ENCODE measurements around the gene DIP2C. TPM values are rescaled to one million over a fixed set of nuclear protein-coding genes. Genes with fewer than 3 reads are reported as not detected.

DIP2C gene
- polyA plus RNA-seq, 3 donors, result 0.11 TPM; not detected in 2

DNA sequence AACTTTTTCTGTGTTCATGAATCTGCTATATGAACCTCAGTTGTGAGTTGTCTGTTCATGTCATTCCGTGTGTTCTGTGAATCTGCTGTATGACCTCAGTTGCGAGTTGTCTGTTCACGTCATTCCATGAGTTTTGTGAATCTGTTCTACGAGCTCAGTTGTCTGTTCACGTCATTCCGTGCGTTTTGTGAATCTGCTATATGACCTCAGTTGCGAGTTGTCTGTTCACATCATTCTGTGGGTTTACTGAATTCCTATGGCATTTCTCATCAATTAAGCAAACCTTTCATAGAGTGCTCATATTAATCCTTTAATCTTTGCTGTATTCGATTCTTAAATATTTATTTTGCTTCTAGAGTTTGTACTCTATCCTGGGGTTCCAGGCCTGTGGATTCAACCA is 150.6 kb downstream of the DIP2C start:
- peaks cover 2 to 5% of the 10 kb centered on the region in 2 donors for H3K27me3 ChIP-seq (ENCODE audit: control insufficient read depth in 2 of 2, insufficient read depth in 2 of 2, low read length in 2 of 2)
- WGBS (ENCODE audit: insufficient coverage), result 98% methylated on average over 7 of the region's 9 CpGs
- Mint-ChIP-seq H3K36me3 (no peaks in the 10 kb centered on the region), H3K27ac (no peak overlapping the region), H3K27me3 (ENCODE audit: low read depth in 3 of 3) (peaks cover 12 to 34% (median 20%) of the 10 kb centered on the region in 3 donors), H3K9me3 (peaks cover 0 to 1% (median 0%) of the 10 kb centered on the region in 7 donors), H3K4me1 (no peaks in the 10 kb centered on the region), H3K4me3 (no peak overlapping the region)
- H4K20me1 ChIP-seq (ENCODE audit: insufficient read depth, low read length), result no peaks in the 10 kb centered on the region
- no peak for TF ChIP-seq CTCF (IDR thresholded peaks at IDR 0.05)
- no peak overlapping the region for H3K27ac ChIP-seq (ENCODE audit: low read depth in 1 of 2, low read length in 2 of 2)
- H3K4me2 ChIP-seq (replicated peaks; ENCODE audit: extremely low read depth, low read length, poor library complexity, severe bottlenecking), result no peak overlapping the region
- no peaks in the 10 kb centered on the region for H3K36me3 ChIP-seq (replicated peaks in 1 of 2; ENCODE audit: control insufficient read depth in 1 of 2, insufficient read depth in 2 of 2, low read length in 2 of 2)
- intact Hi-C loops (cut with micrococcal nuclease), result no loop called here
- DNase-seq, result no peak
- no peaks in the 10 kb centered on the region for H3K4me1 ChIP-seq (ENCODE audit: control insufficient read depth in 1 of 2, insufficient read depth in 2 of 2, low read length in 2 of 2)
- H3K9ac ChIP-seq (ENCODE audit: insufficient read depth, low read length, poor library complexity, severe bottlenecking), result no peak overlapping the region
- H3K4me3 ChIP-seq (replicated peaks in 1 of 3; ENCODE audit: low read depth in 2 of 3, low read length in 3 of 3), result no peak overlapping the region
- H2AFZ ChIP-seq (ENCODE audit: insufficient read depth, low read depth, low read length, poor library complexity, severe bottlenecking), result no peak overlapping the region
- no peaks in the 10 kb centered on the region for H3K9me3 ChIP-seq (replicated peaks in 1 of 2; ENCODE audit: control insufficient read depth in 1 of 2, insufficient read depth in 1 of 2, low read length in 2 of 2)
- H3K79me2 ChIP-seq (ENCODE audit: insufficient read depth, low read length), result no peaks in the 10 kb centered on the region

DNA sequence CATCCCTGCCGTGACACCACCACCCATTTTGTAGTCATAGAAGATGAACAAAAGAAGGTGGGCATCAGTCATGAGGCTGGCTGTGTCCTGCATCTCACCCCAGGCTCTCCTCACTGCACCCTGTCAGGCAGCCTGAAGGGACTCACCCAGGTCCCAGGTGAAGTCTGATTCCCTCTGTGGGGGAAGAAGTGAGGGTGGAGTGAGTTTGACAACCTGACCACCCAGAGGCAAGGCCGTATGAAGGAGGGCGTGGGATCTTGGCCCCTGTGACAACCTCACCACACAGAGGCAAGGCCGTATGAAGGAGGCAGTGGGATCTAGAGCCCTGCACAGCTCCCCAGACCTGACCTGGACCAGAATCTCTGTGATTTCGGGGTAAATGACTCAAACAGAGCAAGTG is 152.5 kb downstream of the DIP2C start:
- Histone ChIP-seq H3K27ac (ENCODE audit: low read depth in 1 of 2, low read length in 2 of 2) (no peak overlapping the region), H3K79me2 (ENCODE audit: insufficient read depth, low read length) (no peaks in the 10 kb centered on the region), H3K9me3 (replicated peaks in 1 of 2; ENCODE audit: control insufficient read depth in 1 of 2, insufficient read depth in 1 of 2, low read length in 2 of 2) (no peaks in the 10 kb centered on the region), H3K27me3 (ENCODE audit: control insufficient read depth in 2 of 2, insufficient read depth in 2 of 2, low read length in 2 of 2) (peaks cover 2 to 5% of the 10 kb centered on the region in 2 donors), H2AFZ (ENCODE audit: insufficient read depth, low read depth, low read length, poor library complexity, severe bottlenecking) (no peak overlapping the region), H3K36me3 (replicated peaks in 1 of 2; ENCODE audit: control insufficient read depth in 1 of 2, insufficient read depth in 2 of 2, low read length in 2 of 2) (no peaks in the 10 kb centered on the region), H3K4me3 (replicated peaks in 1 of 3; ENCODE audit: low read depth in 2 of 3, low read length in 3 of 3) (no peak overlapping the region), H3K4me1 (ENCODE audit: control insufficient read depth in 1 of 2, insufficient read depth in 2 of 2, low read length in 2 of 2) (no peaks in the 10 kb centered on the region), H3K4me2 (replicated peaks; ENCODE audit: extremely low read depth, low read length, poor library complexity, severe bottlenecking) (no peak overlapping the region), H3K9ac (ENCODE audit: insufficient read depth, low read length, poor library complexity, severe bottlenecking) (no peak overlapping the region), H4K20me1 (ENCODE audit: insufficient read depth, low read length) (no peaks in the 10 kb centered on the region)
- Mint-ChIP-seq H3K9me3 (peaks cover 0 to 2% (median 0%) of the 10 kb centered on the region in 7 donors), H3K27me3 (ENCODE audit: low read depth in 3 of 3) (peaks cover 12 to 31% (median 19%) of the 10 kb centered on the region in 3 donors), H3K4me1 (no peaks in the 10 kb centered on the region), H3K27ac (no peak overlapping the region), H3K36me3 (no peaks in the 10 kb centered on the region), H3K4me3 (no peak overlapping the region)
- DNase-seq, result no peak
- 86% methylated on average over 2 of the region's 5 CpGs for WGBS (ENCODE audit: insufficient coverage)
- TF ChIP-seq CTCF (IDR thresholded peaks at IDR 0.05), result no peak
- intact Hi-C loops (cut with micrococcal nuclease), result no loop called here

All from CD14-positive monocyte (primary cell).